K562 (cell line): Measurements from ENCODE around the gene TTC9B. TPM values are rescaled to one million over a fixed set of nuclear protein-coding genes. Genes with fewer than 3 reads are reported as not detected.

Experiments used
- ATAC-seq: fragments of 200-7000 bp; cut with Tn5 transposase; 3 replicates; pipeline ENCODE4 v1.9.1; 2020; ENCODE audit warnings: moderate library complexity
- BruUV-seq: library from RNA; stranded (reverse); fragments of 400-500 nt; replicated peaks from 2 replicates; lab custom pipeline; 2021; lab: Mats Ljungman, UMichigan
- CTCF ChIA-PET: fragments of 300-600 bp; formaldehyde crosslinking; extraction: SDS; loops from one replicate; lab custom pipeline; 2021; ENCODE audit warnings: low intra/inter-chr PET ratio; lab: Yijun Ruan, JAX
- POLR2A ChIA-PET: fragments of 300-600, 350-650 bp; sonication (Branson Sonifier 250); formaldehyde crosslinking; extraction: SDS; loops from one replicate; lab custom pipeline; 2021; ENCODE audit warnings: antibody characterized with exemption, inconsistent platforms; lab: Yijun Ruan, JAX
- DNase-seq, 4 experiments: peaks; one replicate each; pipeline versions ENCODE4 v3.0.0 to v3.0.0-alpha.2; 2011 to 2018; ENCODE audit warnings: low spot score in 3 of 4, mixed read lengths in 3 of 4; ENCODE audit errors: extremely low read depth in 1 of 4
- FAIRE-seq: peaks from 2 replicates; lab custom pipeline; 2011; peaks lifted over from hg19 to GRCh38; lab: Jason Lieb, UNC
- H2AFZ ChIP-seq: 2 replicates; pipeline ENCODE4 v1.6.0; 2011; ENCODE audit warnings: low read depth, low read length, control low read depth, inconsistent platforms
- H3K27ac ChIP-seq: fragments of 200-600 bp; 3 replicates; pipeline ENCODE4 v1.8.0; 2011; ENCODE audit warnings: low read depth, mild to moderate bottlenecking, control low read depth, inconsistent platforms, low read length, moderate library complexity, mixed read lengths; ENCODE audit errors: extremely low read depth
- H3K27me3 ChIP-seq, 2 experiments: fragments of 300-600 bp in 1 of 2; 2 replicates in 1 of 2; 3 replicates in 1 of 2; pipeline versions ENCODE4 v1.6.0 to v1.8.0; 2011; ENCODE audit warnings: inconsistent platforms in 2 of 2, low read length in 2 of 2, mild to moderate bottlenecking in 1 of 2, mixed read lengths in 1 of 2, moderate library complexity in 1 of 2; ENCODE audit not compliant: control insufficient read depth in 2 of 2, insufficient read depth in 2 of 2
- H3K36me3 ChIP-seq: fragments of 300-600 bp; 3 replicates; pipeline ENCODE4 v1.8.0; 2011; ENCODE audit warnings: mild to moderate bottlenecking, low read length, inconsistent platforms; ENCODE audit not compliant: control insufficient read depth, insufficient read depth
- H3K4me1 ChIP-seq, 2 experiments: fragments of 200-600 bp in 1 of 2; replicated peaks in 1 of 2; 2 replicates in 1 of 2; 3 replicates in 1 of 2; pipeline versions ENCODE4 v1.5.1 to v1.8.0; 2011; ENCODE audit warnings: inconsistent platforms in 2 of 2, low read length in 2 of 2, mild to moderate bottlenecking in 1 of 2, mixed read lengths in 1 of 2, moderate library complexity in 1 of 2; ENCODE audit not compliant: control insufficient read depth in 2 of 2, insufficient read depth in 2 of 2
- H3K4me2 ChIP-seq: 2 replicates; pipeline ENCODE4 v1.6.1; 2011; ENCODE audit warnings: low read length, control low read depth, inconsistent platforms, mixed read lengths; ENCODE audit not compliant: insufficient read depth
- H3K4me3 ChIP-seq: fragments of 200-600 bp; sonication (generic), shearing (Covaris generic); 2 replicates; pipeline ENCODE4 v1.5.1; 2016; ENCODE audit warnings: control low read depth, inconsistent platforms
- H3K79me2 ChIP-seq: fragments of 200-600 bp; 3 replicates; pipeline ENCODE4 v1.8.0; 2011; ENCODE audit warnings: low read length, inconsistent platforms; ENCODE audit not compliant: control insufficient read depth, insufficient read depth
- H3K9ac ChIP-seq, 2 experiments: 2 replicates each; pipeline versions ENCODE4 v1.6.0 to v1.6.1; 2011; ENCODE audit warnings: low read depth in 2 of 2, low read length in 2 of 2, control low read depth in 1 of 2, inconsistent platforms in 1 of 2, mild to moderate bottlenecking in 1 of 2, mixed read lengths in 1 of 2; ENCODE audit not compliant: insufficient read depth in 1 of 2
- H3K9me1 ChIP-seq: one replicate; pipeline ENCODE4 v1.6.0; 2011; ENCODE audit warnings: inconsistent platforms, mild to moderate bottlenecking, low read length, moderate library complexity; ENCODE audit not compliant: control insufficient read depth, insufficient read depth
- H3K9me3 ChIP-seq: replicated peaks from 2 replicates; pipeline ENCODE4 v1.5.1; 2011; ENCODE audit warnings: low read depth, low read length, inconsistent platforms; ENCODE audit not compliant: control insufficient read depth, insufficient read depth
- H4K20me1 ChIP-seq: replicated peaks from 2 replicates; pipeline ENCODE4 v1.6.1; 2011; ENCODE audit warnings: low read length, inconsistent platforms, mixed read lengths; ENCODE audit not compliant: control insufficient read depth, insufficient read depth
- EZH2 ChIP-seq: IDR thresholded peaks from 2 replicates; pipeline ENCODE4 v1.6.1; 2012; ENCODE audit warnings: low read depth, mild to moderate bottlenecking, inconsistent platforms, low read length, borderline replicate concordance
- RBM22 ChIP-seq: fragments of 200-400 bp; formaldehyde crosslinking; IDR thresholded peaks from 2 replicates; pipeline ENCODE4 v1.6.1; 2018; ENCODE audit warnings: low read length, low read depth; ENCODE audit not compliant: poor library complexity, severe bottlenecking
- ZFP36 ChIP-seq: fragments of 150-350 bp; IDR thresholded peaks from 2 replicates; pipeline ENCODE4 v1.6.1; 2018; ENCODE audit warnings: low read length, low read depth; ENCODE audit not compliant: partially characterized antibody
- WGBS: fragments of 100-300 bp; shearing (Covaris generic); methylation state at CpG from one replicate; pipeline ENCODE4 v1.1.6; 2016; ENCODE audit warnings: low coverage, mixed read lengths; ENCODE audit not compliant: insufficient coverage; ENCODE audit errors: missing lambda C conversion rate; 5-methylcytosine and 5-hydroxymethylcytosine counted together
- in situ Hi-C: fragments of 300-500 bp; cut with MboI; formaldehyde crosslinking; loops from 4 replicates; pipeline ENCODE4 v1.15.0; 2018; ENCODE audit warnings: inconsistent platforms, mixed read lengths
- intact Hi-C: fragments of 100-400 bp; cut with micrococcal nuclease; formaldehyde crosslinking; loops from 2 replicates; pipeline ENCODE4 v1.14.2; 2022
- polyA plus RNA-seq, 8 experiments: library from polyadenylated mRNA; depleted of rRNA in 4 of 8; stranded (reverse) in 5 of 8; unstranded in 3 of 8; fragments of >200 nt; fragmentation: Nextera tagmentation in 2 of 8; fragmentation: Illumina TruSeq in 1 of 8; extraction: Ambion mirVana in 2 of 8; extraction: Trizol in 1 of 8; gene quantifications; 2 replicates each; pipeline versions ENCODE4 v1.2.1 to v1.2.3, GENCODE V29; 2011 to 2014; ENCODE audit warnings: inconsistent platforms in 1 of 8, missing spikeins in 1 of 8
- total RNA-seq, 7 experiments: library from RNA; depleted of rRNA in 6 of 7; stranded (reverse); fragments of >200 nt in 6 of 7; fragmentation: Illumina TruSeq in 2 of 7; extraction: Trizol in 2 of 7; gene quantifications; 2 replicates each; pipeline versions ENCODE4 v1.2.1 to v1.2.3, GENCODE V29; 2011 to 2021; ENCODE audit warnings: low replicate concordance in 1 of 7

The TTC9B gene
- total and polyA plus RNA-seq, 9 of the 15 experiments (the other 6 are each of a cell fraction or from before 2014, with no cell fraction given), result 0.06 to 0.14 TPM; not detected in 7

DNA sequence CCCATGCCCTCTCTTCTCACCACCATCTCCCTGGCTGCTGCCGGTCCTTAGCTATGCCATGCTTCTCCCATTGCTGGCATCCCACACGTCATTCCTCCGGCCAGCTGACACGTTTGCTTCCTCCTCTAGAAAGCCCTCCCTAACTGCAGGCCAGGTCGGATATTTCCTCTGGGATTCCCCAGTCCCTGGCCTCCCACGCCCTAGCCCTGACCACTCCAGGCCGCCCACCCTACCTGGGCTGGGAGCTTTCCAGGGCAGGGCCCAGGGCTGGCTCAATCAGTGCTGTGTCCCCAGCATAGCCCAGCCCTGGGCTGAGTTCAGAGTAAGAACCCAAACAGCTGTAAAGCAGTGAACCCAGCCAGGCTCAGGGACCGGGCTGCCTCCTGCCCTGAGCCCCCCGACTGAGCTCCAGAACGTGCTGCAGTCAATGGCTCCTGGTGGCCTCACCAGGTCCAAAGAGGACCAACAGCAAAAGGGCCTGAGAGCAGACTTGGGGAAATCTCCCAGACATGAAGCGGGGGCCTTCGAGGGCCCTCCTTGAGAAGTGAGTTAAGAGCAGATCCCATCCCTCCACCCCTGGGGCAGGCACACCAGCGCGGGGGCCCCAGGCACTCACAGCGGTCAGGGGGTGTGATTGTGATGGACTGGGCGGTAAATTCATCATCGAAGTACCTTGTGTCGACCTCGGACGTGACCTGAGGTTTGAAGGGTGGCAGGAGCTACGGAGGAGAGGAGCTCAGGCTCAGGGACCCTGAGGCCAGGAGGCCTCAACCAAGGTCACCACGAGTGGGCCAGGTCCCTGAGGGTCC lies 16.4 kb upstream of the TTC9B start:
- Histone ChIP-seq H3K27ac (no peak overlapping the region), H4K20me1 (no peaks in the 10 kb centered on the region), H3K4me3 (no peak overlapping the region), H3K79me2 (no peaks in the 10 kb centered on the region), H3K9me1 (no peaks in the 10 kb centered on the region), H3K27me3 (no peaks in the 10 kb centered on the region), H3K4me1 (peaks cover 23 to 52% of the 10 kb centered on the region in 2 experiments), H3K36me3 (peaks cover 65% of the 10 kb centered on the region; the same call in 2 of the 3 replicates), H3K4me2 (no peak overlapping the region), H3K9me3 (no peaks in the 10 kb centered on the region), H2AFZ (no peak overlapping the region), H3K9ac (no peak overlapping the region)
- FAIRE-seq, result no peak
- ChIA-PET POLR2A (interaction anchor here (0.6 to 0.7 kb wide), 2 partner anchors 38 to 44 kb away, joined by 3 to 6 read pairs; no protein-coding TSS in a partner anchor), CTCF (no interaction called here)
- no peak for DNase-seq
- TF ChIP-seq ZFP36 (peak; percentile 31), RBM22 (peak; percentile 38), EZH2 (no peak)
- BruUV-seq, result no TSS peak
- in situ Hi-C loops, result no loop called here
- intact Hi-C loops, result loop anchor here (5.0 kb wide), 1 partner anchor 38 kb away; no protein-coding TSS in a partner anchor
- WGBS, result 89% methylated on average over 17 of the region's 22 CpGs
- no peak for ATAC-seq
